HG03175 (cell line): ENCODE measurements around the gene GGA1.

Experiments
- ATAC-seq: cut with Tn5 transposase; IDR thresholded peaks from one replicate; pipeline ENCODE4 v1.9.1; 2021; ENCODE audit warnings: mild to moderate bottlenecking, moderate library complexity; ENCODE audit not compliant: unreplicated experiment

Gene GGA1

DNA sequence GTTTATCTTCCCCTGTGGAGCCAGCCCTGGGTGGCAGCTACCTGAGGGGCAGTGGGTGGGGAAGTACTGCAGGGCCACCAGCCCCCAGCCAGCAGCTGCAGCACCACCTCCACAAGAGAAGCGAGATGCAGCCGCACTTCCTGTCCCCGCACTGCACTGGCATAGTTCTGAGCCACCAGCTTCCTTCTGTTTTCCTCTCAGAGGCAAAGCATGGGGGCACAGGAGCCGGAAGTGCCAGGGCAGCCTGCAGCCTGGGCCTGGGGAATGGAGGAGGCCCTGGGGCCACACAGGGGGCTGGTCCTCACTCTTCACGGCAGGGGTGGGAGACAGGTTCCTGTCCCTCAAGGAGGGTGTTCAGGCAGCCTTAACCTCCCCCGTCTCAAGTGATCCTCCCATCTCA is 18.9 kb downstream of the GGA1 start:
- no peak for ATAC-seq

DNA sequence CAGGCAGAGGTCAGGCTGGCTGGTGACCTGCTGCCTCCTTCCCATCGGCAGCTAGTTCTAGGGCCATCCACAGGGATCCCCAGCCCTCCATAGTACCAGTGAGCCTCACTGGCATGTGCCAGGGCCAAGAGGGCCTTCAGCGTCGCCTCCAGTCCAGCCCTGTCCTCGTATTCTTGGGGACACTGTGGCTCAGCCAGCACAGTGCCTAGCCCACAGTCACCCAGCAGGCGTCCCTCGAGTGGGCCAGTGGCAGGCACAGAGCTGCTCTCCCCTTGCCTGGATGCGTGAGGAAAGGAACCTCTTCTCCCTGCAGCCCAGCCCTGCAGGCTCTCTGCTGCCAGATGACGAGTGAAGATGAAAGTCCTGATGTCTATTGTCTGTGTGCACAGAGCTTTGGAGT is 20.2 kb downstream of the GGA1 start:
- no peak for ATAC-seq

GRCh38 chr22:37629928-37630327 is 21.3 kb downstream of the GGA1 start:
- ATAC-seq: no peak

DNA sequence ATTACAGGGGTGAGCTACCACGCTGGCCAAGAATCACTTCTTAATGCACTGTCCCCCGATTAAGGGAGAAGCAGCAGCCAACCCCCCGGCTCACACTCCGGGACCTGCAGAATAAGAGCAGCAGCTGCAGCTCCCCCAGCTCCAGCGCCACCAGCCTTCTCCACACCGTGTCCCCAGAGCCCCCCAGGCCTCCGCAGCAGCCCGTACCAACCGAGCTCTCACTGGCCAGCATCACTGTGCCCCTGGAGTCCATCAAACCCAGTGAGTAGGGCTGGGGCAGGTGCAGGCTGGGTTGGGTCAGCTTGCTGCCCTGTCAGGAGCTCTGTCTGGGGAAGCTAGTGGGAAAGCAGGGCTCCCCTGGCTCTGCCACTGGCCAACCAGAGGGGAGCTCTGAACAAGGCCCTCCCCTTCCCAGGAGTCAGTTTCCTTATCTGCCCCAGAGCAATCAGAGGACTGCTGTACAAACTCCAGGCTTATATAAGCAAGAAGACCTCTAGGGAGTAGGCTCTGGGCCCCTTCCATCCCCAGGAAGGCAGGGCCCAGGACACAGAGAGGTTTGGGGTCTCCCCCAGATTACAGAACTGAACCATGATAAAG is 22.3 kb downstream of the GGA1 start:
- ATAC-seq: no peak

- no peak for ATAC-seq
Observed at GRCh38 chr22:37631448-37632173, 23.0 kb downstream of the GGA1 start.

DNA sequence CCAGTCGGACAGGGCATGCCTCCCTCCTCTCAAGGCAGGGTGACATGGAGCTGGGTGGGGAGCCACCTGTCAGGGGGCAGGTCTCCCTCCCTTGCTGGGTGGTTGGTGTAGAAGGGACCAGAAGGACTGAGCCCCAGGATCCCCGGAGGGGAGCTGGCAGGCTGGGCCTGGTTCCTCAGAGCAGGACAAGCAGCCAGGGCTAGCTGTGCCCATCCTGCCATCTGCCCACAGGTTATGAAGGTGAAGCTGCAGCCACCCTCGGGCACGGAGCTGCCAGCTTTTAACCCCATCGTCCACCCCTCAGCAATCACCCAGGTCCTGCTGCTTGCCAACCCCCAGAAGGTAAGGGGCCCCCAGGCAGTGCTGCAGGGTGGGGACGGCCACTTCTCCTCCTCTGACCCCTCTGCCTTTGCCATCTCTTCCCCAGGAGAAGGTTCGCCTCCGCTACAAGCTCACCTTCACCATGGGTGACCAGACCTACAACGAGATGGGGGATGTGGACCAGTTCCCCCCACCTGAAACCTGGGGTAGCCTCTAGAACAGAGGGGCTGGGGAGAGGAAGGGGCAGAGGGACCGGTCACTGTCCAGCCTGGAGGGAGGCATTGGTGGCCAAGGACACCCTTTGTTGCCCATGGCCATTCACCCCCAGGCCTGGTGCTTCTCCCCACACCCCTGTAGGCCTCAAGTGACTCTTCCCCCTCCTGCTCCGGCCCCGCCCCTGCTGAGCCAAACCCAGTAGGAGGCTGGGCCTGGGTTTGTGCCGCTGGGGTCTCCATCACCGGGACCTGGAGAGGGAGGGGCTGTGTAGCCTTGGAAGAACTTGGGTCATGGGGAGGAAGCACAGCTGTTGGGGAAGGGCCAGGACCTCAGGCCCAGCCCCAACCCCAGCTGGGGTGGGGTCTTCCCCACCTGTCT is 23.8 kb downstream of the GGA1 start:
- ATAC-seq: peak; percentile 6

DNA sequence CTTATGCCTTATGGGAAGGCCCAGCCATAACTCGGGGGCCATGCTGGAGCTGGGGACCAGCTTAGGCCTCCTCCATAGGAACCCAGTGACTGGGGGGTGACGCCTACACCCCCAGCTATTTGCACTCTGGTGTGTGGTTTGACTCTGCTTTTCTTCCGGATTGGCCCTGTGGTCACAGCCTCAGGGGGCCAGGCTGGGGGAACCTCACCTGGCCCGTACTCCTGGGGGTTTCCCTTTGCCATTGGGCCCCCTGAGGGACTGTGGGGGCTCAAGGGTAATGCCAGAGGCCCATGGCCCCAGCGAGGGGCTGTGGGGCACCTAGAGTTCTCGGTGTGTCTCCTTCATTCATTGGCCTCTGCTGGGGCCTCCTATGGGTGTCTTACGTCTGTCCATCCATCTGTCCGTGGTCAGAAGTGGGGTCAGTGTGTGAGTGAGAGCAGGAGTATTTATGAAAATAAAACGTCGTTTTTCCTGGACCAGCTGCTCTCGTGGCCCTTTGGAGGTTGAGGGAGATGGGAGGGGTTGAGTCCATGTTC is 24.5 kb downstream of the GGA1 start:
- peak; percentile 58 for ATAC-seq

DNA sequence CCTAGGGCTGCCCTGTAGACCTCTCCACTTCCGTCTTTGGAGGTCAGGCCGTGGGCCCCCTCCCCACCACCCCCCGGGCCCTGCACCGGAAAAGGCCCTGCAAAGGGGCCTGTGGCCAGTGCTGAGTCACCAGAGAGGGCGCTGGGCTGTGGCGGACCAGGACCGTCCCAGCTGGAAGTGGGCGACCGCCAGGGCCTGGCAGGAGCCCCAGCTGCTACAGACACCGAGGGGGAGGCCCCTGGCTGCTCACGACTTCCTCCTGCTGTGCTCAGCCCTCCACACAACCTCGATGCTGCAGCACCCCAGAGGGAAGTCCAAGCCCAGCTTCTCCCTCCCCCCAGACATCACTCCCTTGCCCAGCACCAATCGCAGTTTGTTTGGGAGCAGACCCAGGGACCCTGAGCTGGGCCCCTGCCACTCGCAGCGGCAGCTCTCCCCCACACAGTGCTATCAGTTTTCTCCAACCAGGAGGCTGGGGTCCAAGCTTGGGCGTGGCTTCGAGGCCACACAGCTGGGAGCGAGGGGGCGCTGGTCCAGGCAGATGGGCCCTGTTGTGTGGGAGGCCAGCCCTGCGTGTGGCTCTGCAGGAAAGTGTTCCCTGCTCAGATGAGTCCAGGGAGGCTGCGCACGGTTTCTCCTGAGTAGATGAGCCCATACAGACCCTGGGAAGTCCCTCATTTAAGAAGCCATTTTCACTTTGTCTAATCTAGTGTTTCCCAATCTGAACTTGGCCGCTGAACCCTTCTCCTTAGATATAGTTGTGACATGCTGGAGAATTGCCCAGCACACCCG is 25.2 kb downstream of the GGA1 start:
- ATAC-seq: peak; percentile 46

DNA sequence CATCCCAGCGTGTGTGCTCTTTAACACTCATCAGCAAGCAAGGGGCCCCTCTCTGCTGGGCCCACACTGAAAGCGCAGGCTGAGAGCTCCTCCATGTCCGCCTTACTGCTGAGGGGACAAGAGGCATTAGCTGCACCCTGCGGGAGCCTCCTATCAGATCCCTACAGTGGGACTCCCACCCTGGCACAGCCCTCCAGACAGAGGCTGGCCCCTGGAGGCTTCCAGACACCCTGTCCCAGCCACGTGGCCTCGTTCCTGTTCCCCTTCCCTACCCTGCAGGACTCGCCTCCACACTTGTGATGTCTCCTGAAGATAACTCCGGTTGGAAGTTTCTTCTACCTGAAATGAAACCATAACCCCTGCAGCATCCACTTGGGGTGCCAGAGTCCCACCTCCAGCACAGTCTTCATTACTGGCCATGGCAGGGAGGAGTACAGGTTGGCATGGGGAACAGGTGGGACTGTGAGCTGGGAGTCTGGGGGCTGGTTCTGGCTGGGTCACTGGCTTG is 25.8 kb downstream of the GGA1 start:
- no peak for ATAC-seq

GRCh38 chr22:37635157-37635556 is 26.5 kb downstream of the GGA1 start:
- no peak for ATAC-seq

DNA sequence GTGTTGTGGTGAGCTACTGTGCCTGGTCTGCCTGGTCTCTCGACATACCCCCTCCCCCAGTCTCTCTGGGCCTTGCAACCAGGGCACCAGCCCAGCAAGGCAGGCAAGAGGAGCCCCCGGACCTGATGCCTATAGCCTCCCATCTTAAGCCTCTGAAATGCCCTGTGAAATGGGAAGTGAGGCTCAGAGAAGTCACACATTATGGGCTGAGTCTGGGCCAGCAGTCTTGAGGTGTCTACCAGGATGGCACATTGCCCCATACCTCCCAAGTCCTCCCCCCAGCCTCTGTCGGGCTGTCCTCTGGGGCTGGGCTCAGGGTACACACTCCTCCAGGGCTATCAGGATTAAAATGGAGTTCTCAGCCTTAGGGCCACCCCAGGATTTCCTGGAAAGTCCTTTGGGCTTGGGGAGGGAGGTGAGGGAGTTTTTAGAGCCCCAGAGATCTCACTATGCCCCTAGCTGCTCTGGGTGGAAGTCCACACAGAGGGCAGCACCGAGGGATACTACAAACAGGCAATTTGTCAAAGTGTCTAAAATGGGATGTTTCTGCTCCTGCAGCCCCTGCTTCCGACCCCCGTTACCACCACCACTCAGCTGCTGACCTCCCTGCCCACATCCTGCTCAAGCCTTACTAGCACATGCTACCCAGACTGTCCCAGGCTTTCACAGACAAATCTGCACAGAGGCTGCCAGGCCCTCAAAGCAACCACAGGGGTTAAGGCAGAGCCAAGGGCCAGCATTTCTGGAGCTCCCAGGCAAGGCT is 27.7 kb downstream of the GGA1 start:
- no peak for ATAC-seq

DNA sequence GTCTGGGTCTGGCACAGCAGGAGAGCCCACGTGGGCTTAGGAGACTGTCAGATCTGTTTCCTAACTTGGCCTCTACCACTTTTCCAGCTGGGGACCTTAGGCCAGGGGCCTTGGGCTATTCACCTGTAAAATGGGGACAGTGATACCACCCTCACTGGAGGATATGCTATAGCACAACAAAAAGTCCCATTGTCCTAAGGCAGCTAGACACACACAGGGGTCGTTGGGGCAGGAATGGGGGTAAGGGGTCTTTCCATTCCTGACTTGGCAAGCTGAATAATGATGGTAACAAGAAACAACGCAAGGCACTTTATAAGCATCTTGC is 28.3 kb downstream of the GGA1 start:
- ATAC-seq: no peak

- no peak for ATAC-seq
Observed at GRCh38 chr22:37638391-37639069, 29.9 kb downstream of the GGA1 start.

- ATAC-seq: no peak
Observed at GRCh38 chr22:37639070-37639760, 30.6 kb downstream of the GGA1 start, which contains the start of gene SH3BP1. Gene SH3BP1 (plus strand): TSS chr22:37639669. CDS start chr22:37639788, 119 bp downstream.

GRCh38 chr22:37639771-37640590 is 31.3 kb downstream of the GGA1 start:
- ATAC-seq: no peak

DNA sequence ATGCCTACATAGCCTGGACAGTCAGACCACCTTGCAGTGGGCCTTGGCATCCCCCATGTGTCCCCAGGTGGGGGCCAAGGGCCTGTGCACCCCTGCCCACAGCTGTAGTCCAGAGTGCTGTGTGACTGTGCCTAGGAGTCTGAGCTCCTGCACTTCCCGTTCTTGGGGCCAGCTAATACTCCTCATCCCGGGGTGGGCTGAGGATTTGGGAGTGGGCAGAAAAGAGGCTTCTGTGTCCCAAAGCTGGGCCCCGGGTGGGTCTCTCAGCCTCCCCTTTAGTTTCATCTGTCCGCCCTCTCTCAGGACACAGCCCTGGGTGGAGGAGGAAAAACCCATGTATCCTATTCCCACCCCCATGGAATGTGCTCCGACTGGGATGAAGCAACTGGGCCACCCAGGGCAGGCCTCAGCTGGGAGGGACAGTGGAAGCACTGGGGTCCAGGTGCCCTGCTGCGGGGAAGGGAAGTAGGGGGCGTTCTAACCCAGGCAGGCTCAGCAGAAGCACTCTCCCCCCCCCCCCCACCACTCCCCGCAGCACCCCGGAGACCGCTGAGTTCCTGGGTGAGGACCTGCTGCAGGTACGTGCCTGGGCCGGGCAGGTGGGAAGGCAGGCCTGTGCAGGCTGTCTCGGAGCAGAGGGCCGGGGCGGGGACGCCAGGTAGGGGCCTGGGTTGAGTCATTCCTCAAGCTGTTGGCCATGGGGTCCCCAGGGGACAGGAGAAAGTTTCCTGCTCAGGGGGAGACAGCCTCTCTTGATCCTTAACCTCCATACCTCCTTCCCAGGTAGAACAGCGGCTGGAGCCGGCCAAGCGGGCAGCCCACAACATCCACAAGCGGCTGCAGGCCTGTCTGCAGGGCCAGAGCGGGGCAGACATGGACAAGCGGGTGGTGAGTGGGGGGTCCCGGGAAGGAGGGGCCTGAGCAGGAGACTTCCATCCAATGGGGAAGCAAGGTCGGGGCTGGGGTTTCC is 32.2 kb downstream of the GGA1 start:
- no peak for ATAC-seq

DNA sequence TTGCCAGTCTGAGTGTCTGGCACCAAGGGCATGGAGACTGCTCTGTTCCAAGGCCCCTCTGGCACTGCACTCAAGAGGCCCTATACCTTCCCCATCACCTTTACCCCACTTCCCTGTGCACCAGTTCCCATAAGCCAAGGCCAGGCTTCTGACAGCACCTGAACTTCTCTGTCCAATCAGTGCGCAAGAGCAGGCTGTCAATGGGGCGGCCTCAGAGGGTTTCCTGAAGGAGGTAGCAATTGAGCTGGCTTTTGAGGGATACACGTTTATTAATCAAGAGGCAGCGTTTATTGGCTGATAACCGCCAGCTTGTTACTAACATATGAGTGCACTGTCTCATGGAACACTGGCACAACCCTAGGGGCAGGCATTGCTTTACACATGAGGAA is 32.9 kb downstream of the GGA1 start:
- no peak for ATAC-seq
